ENCODE data around the gene TUSC2. TPM values are rescaled to one million over a fixed set of nuclear protein-coding genes. Genes with fewer than 3 reads are reported as not detected.

TUSC2 gene
- total and polyA plus RNA-seq, 12 donors, result 28.8 to 64.3 (median 34.4) TPM

DNA sequence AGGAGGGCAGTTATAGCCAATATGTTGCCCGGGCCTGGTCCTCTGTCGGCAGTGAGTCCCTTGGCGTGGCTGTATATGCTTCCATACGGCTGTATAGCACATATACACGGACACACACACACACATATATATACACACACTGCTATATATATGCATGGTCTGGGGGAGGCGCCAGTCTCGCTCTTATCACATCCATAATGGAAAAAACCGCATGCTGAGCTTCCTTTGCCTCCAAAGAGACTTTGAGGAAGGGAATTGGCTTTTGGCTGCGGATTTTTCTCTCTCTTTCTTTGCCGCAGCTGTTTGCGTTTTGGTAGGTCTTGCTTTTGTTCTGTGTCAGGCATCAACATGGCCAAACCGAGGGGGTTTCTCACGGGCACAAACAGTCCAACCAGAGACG is 42.6 kb upstream of the TUSC2 start:
- DNase-seq, result no peak
- intact Hi-C loops (cut with DNase I), result no loop called here
- Histone ChIP-seq H3K27ac (no peak overlapping the region), H3K9me3 (replicated peaks in 1 of 3) (no peaks in the 10 kb centered on the region), H3K36me3 (replicated peaks in 1 of 2) (no peaks in the 10 kb centered on the region), H3K27me3 (no peaks in the 10 kb centered on the region), H3K4me3 (no peak overlapping the region), H3K4me1 (replicated peaks in 1 of 2) (no peaks in the 10 kb centered on the region)
- no peak for TF ChIP-seq POLR2A (IDR thresholded peaks at IDR 0.05)
- TF ChIP-seq, protein P1, sequence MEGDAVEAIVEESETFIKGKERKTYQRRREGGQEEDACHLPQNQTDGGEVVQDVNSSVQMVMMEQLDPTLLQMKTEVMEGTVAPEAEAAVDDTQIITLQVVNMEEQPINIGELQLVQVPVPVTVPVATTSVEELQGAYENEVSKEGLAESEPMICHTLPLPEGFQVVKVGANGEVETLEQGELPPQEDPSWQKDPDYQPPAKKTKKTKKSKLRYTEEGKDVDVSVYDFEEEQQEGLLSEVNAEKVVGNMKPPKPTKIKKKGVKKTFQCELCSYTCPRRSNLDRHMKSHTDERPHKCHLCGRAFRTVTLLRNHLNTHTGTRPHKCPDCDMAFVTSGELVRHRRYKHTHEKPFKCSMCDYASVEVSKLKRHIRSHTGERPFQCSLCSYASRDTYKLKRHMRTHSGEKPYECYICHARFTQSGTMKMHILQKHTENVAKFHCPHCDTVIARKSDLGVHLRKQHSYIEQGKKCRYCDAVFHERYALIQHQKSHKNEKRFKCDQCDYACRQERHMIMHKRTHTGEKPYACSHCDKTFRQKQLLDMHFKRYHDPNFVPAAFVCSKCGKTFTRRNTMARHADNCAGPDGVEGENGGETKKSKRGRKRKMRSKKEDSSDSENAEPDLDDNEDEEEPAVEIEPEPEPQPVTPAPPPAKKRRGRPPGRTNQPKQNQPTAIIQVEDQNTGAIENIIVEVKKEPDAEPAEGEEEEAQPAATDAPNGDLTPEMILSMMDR (IDR thresholded peaks at IDR 0.05), result no peak
- WGBS, 4 donors, result 52 to 64% (median 61%) methylated on average over 12 to 14 of the region's 14 CpGs

DNA sequence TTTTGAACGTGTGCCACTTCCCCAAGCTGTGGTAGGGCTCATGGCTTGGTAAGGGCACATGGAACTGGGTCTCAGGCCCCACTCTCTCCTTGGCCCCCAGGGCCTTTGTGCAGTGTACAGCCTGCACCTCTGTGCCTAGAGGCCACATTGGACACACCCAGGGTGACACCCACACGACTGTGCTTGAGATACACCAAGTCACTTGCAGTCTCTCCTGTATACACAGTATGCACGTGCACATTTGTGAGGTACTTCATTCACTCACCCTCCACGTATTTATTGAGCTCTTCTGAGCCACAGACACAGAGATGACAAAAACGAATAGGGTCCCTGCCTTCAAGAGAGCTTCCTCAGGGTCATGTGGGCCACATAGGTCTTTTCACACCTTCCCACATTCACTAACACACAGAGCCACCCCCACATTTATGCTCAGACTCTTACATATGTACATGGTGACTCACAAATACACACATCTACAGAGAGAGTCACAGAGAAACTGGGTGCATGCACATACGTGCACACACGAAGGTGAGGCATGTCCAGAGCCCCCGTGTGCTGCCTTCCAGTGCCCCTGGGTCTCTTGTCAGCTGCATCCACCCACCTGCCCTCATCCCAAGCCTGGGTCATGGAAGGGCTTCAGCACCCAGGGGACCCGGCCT is 41.1 kb upstream of the TUSC2 start:
- H3K36me3 ChIP-seq (replicated peaks in 1 of 2), result no peaks in the 10 kb centered on the region
- TF ChIP-seq, protein P1 (IDR thresholded peaks at IDR 0.05), result no peak
- no peak for TF ChIP-seq POLR2A (IDR thresholded peaks at IDR 0.05)
- no peaks in the 10 kb centered on the region for H3K27me3 ChIP-seq
- H3K27ac ChIP-seq, result no peak overlapping the region
- WGBS, 4 donors, result 65 to 75% (median 72%) methylated on average over 7 to 9 of the region's 9 CpGs
- H3K4me3 ChIP-seq, result no peak overlapping the region
- peaks cover 6% of the 10 kb centered on the region in 2 donors for H3K4me1 ChIP-seq (replicated peaks in 1 of 2)
- DNase-seq, result no peak
- no peaks in the 10 kb centered on the region for H3K9me3 ChIP-seq (replicated peaks in 1 of 3)
- intact Hi-C loops (cut with DNase I), result no loop called here

DNA sequence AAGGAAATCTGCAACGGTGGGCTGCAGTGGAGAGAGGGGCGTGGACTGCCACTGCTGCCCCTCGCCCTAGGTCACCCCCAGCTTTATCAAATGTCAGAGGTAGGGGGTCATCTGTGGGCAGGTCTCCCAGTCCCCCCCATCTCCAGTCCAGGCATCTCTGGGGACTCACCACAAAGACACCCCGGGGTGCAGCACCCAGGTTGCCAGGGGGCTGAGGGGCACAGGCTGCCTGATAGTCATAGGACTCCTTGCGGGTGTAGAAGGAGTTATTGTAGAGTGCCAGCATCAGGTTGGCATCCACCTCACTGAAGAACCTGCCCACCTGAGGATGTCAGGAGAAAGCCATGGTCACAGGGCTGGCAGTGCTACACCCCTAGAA is 37.8 kb upstream of the TUSC2 start:
- 84 to 86% (median 85%) methylated on average over 2 to 5 of the region's 5 CpGs; no CpG with 5 or more reads in 1 of the 4 donors for WGBS, 4 donors

DNA sequence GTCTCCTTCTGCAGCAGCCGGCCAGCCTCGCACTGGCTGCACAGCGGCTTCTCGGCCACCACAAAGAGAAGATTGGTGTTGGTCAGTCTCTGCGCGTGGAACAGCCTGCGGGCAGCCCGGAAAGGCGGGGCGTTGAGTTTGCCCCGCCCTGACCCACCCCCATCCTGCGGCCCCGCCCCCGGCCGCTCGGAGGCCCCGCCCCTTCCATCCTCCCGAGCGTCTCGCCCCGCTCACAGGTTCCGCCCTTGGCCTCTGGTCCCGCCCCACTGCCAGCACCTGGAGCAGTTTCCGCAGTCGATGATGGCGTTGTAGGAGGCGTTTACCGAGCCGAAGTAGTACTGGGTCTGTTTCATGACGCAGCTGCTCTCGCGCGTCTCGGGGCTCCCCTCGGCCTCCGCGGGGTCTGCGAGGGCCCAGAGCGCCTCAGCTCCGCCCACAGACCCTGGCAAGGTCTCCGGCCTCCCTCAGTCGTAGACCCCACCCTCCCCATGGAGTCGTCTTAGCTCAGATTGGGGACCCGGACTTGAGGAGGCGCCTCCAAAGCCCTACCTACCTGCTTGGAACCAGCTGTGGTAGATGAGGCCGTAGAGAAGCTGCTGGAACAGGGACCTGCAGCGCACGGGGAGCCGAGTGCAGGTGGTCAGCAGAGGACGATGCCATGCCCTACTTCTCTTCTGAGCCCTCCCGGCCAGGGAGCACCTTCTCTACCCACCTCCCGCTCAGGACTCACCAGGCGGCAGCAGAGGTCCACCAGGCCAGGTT is 37.2 kb upstream of the TUSC2 start:
- no peaks in the 10 kb centered on the region for H3K9me3 ChIP-seq (replicated peaks in 1 of 3)
- intact Hi-C loops (cut with DNase I), result no loop called here
- H3K36me3 ChIP-seq (replicated peaks in 1 of 2), result no peaks in the 10 kb centered on the region
- TF ChIP-seq POLR2A (IDR thresholded peaks at IDR 0.05), result peak in 1 of 2 donors; percentile 24
- TF ChIP-seq, protein P1 (IDR thresholded peaks at IDR 0.05), result no peak
- H3K27me3 ChIP-seq, result no peaks in the 10 kb centered on the region
- peak overlapping the region in 2 of 4 donors; percentile 36 to 60 for H3K4me3 ChIP-seq
- peak; percentile 77 to 86 (median 85) for DNase-seq
- peaks cover 6% of the 10 kb centered on the region in 2 donors for H3K4me1 ChIP-seq (replicated peaks in 1 of 2)
- 9 to 28% (median 18%) methylated on average over 8 to 53 of the region's 53 CpGs for WGBS, 4 donors
- H3K27ac ChIP-seq, result peak overlapping the region in 1 of 5 donors; percentile 32

More for the DNA sequence above, 37.8 kb upstream of the TUSC2 start:
- no peak overlapping the region for H3K27ac ChIP-seq
- H3K27me3 ChIP-seq, result no peaks in the 10 kb centered on the region
- H3K4me1 ChIP-seq (replicated peaks in 1 of 2), result peaks cover 6% of the 10 kb centered on the region in 2 donors
- H3K4me3 ChIP-seq, result no peak overlapping the region
- no peaks in the 10 kb centered on the region for H3K36me3 ChIP-seq (replicated peaks in 1 of 2)
- TF ChIP-seq, protein P1 (IDR thresholded peaks at IDR 0.05), result no peak
- no peak for TF ChIP-seq POLR2A (IDR thresholded peaks at IDR 0.05)
- intact Hi-C loops (cut with DNase I), result no loop called here
- H3K9me3 ChIP-seq (replicated peaks in 1 of 3), result no peaks in the 10 kb centered on the region
- DNase-seq, result no peak

All from adrenal gland (tissue), 12 donors.